GM23338 (cell line): ENCODE data around the gene RGS7. TPM values are rescaled to one million over a fixed set of nuclear protein-coding genes. Genes with fewer than 3 reads are reported as not detected.

Experiments
- ATAC-seq: fragments of 200-7000 bp; cut with Tn5 transposase; 3 replicates; pipeline ENCODE4 v1.9.1; 2020
- DNase-seq: peaks from one replicate; pipeline ENCODE4 v3.0.0-alpha.2; 2015; ENCODE audit warnings: low spot score
- H2AFZ ChIP-seq: fragments of 200-600 bp; sonication (generic); 2 replicates; pipeline ENCODE4 v1.8.0; 2016; ENCODE audit warnings: antibody characterized with exemption, mild to moderate bottlenecking, moderate library complexity
- H3F3A ChIP-seq: fragments of 200-600 bp; sonication (generic); replicated peaks from 2 replicates; pipeline ENCODE4 v1.8.0; 2017; ENCODE audit warnings: antibody characterized with exemption, mixed run types, low read depth
- H3K27ac ChIP-seq: fragments of 200-600 bp; sonication (generic); 2 replicates; pipeline ENCODE4 v1.6.1; 2016; ENCODE audit warnings: low read depth
- H3K27me3 ChIP-seq: fragments of 200-600 bp; sonication (generic); 2 replicates; pipeline ENCODE4 v1.8.0; 2016; ENCODE audit warnings: mild to moderate bottlenecking, mixed run types, moderate library complexity; ENCODE audit not compliant: insufficient read depth
- H3K36me3 ChIP-seq: fragments of 200-600 bp; sonication (generic); 2 replicates; pipeline ENCODE4 v1.8.0; 2016; ENCODE audit warnings: mild to moderate bottlenecking; ENCODE audit not compliant: insufficient read depth
- H3K4me1 ChIP-seq: fragments of 200-600 bp; sonication (generic); 2 replicates; pipeline ENCODE4 v1.8.0; 2016; ENCODE audit warnings: mild to moderate bottlenecking, moderate library complexity; ENCODE audit not compliant: insufficient read depth
- H3K4me2 ChIP-seq: fragments of 200-600 bp; sonication (generic); 2 replicates; pipeline ENCODE4 v1.7.1; 2017; ENCODE audit warnings: mixed run types
- H3K4me3 ChIP-seq: fragments of 200-600 bp; sonication (generic); 2 replicates; pipeline ENCODE4 v1.6.1; 2016; ENCODE audit warnings: mixed run types
- H3K79me2 ChIP-seq: fragments of 200-600 bp; sonication (generic); replicated peaks from 2 replicates; pipeline ENCODE4 v1.8.0; 2017; ENCODE audit warnings: mild to moderate bottlenecking; ENCODE audit not compliant: insufficient read depth
- H3K9me2 ChIP-seq: fragments of 200-600 bp; sonication (generic); 2 replicates; pipeline ENCODE4 v1.8.0; 2017; ENCODE audit not compliant: insufficient read depth
- H4K20me1 ChIP-seq: fragments of 200-600 bp; sonication (generic); replicated peaks from 2 replicates; pipeline ENCODE4 v1.8.0; 2017; ENCODE audit warnings: mild to moderate bottlenecking; ENCODE audit not compliant: insufficient read depth
- H3K27ac Mint-ChIP-seq: 2 replicates; pipeline ENCODE4 v1.8.0; 2020; ENCODE audit warnings: inconsistent platforms, mild to moderate bottlenecking, moderate library complexity, mixed read lengths
- H3K27me3 Mint-ChIP-seq: 3 replicates; pipeline ENCODE4 v1.8.0; 2022; ENCODE audit warnings: low read depth, mild to moderate bottlenecking, moderate library complexity, mixed read lengths, inconsistent platforms; ENCODE audit not compliant: insufficient read depth, poor library complexity
- H3K36me3 Mint-ChIP-seq: 3 replicates; pipeline ENCODE4 v1.8.0; 2021; ENCODE audit warnings: low read depth, mild to moderate bottlenecking, inconsistent platforms, moderate library complexity, mixed read lengths
- H3K4me1 Mint-ChIP-seq: 3 replicates; pipeline ENCODE4 v1.8.0; 2020; ENCODE audit warnings: mild to moderate bottlenecking, inconsistent platforms, mixed read lengths
- H3K4me3 Mint-ChIP-seq: 3 replicates; pipeline ENCODE4 v1.8.0; 2021; ENCODE audit warnings: moderate library complexity, mild to moderate bottlenecking, inconsistent platforms, mixed read lengths
- H3K9me3 Mint-ChIP-seq: 3 replicates; pipeline ENCODE4 v1.8.0; 2020; ENCODE audit warnings: moderate library complexity, mild to moderate bottlenecking, inconsistent platforms, mixed read lengths
- CREB1 ChIP-seq: fragments of 250-450 bp; sonication (Bioruptor Pico); IDR thresholded peaks from 2 replicates; pipeline ENCODE4 v1.5.0; 2020; ENCODE audit warnings: low read depth, mild to moderate bottlenecking, moderate library complexity
- ETS1 ChIP-seq: IDR thresholded peaks from 2 replicates; pipeline ENCODE4 v1.6.1; 2016; ENCODE audit warnings: antibody characterized with exemption
- EZH2 ChIP-seq: fragments of 200-600 bp; sonication (generic); IDR thresholded peaks from one replicate; pipeline ENCODE4 v1.8.0; 2017; ENCODE audit warnings: antibody characterized with exemption, mild to moderate bottlenecking, low read depth; ENCODE audit not compliant: unreplicated experiment
- EZH2phosphoT487 ChIP-seq: fragments of 200-600 bp; sonication (generic); IDR thresholded peaks from one replicate; pipeline ENCODE4 v1.8.1; 2018; ENCODE audit warnings: antibody characterized with exemption; ENCODE audit not compliant: unreplicated experiment
- JUNB ChIP-seq: IDR thresholded peaks from one replicate; pipeline ENCODE4 v1.6.1; 2016; ENCODE audit warnings: antibody characterized with exemption; ENCODE audit not compliant: unreplicated experiment
- NANOG ChIP-seq: IDR thresholded peaks from 2 replicates; pipeline ENCODE4 v1.6.1; 2016; ENCODE audit warnings: antibody characterized with exemption, borderline replicate concordance
- POLR2AphosphoS5 ChIP-seq: IDR thresholded peaks from 2 replicates; pipeline ENCODE4 v1.6.1; 2016; ENCODE audit warnings: antibody characterized with exemption, low read depth
- REST ChIP-seq: IDR thresholded peaks from one replicate; pipeline ENCODE4 v1.6.1; 2018; ENCODE audit warnings: antibody characterized with exemption; ENCODE audit not compliant: unreplicated experiment
- STAT1 ChIP-seq: IDR thresholded peaks from one replicate; pipeline ENCODE4 v1.6.1; 2016; ENCODE audit warnings: antibody characterized with exemption; ENCODE audit not compliant: unreplicated experiment
- ZNF114 ChIP-seq: fragments of 250-450 bp; sonication (Bioruptor Pico); IDR thresholded peaks from 2 replicates; pipeline ENCODE4 v1.5.0; 2020; ENCODE audit warnings: mild to moderate bottlenecking, moderate library complexity
- ZNF331 ChIP-seq: fragments of 250-450 bp; sonication (Bioruptor Pico); IDR thresholded peaks from 2 replicates; pipeline ENCODE4 v1.5.0; 2020; ENCODE audit warnings: low read depth, mild to moderate bottlenecking, moderate library complexity
- ZNF462 ChIP-seq: fragments of 250-450 bp; sonication (Bioruptor Pico); IDR thresholded peaks from 2 replicates; pipeline ENCODE4 v1.5.0; 2020; ENCODE audit warnings: mild to moderate bottlenecking, moderate library complexity
- polyA plus RNA-seq: library from polyadenylated mRNA; unstranded; fragments of >200 nt; fragmentation: Nextera tagmentation; extraction: Ambion mirVana; gene quantifications from 2 replicates; pipeline ENCODE4 v1.2.1, GENCODE V29; 2016
- total RNA-seq: library from RNA; depleted of rRNA; stranded (reverse); fragments of >200 nt; shearing (Covaris generic); gene quantifications from 2 replicates; pipeline ENCODE4 v1.2.3, GENCODE V29; 2014

RGS7 gene
- total and polyA plus RNA-seq, 2 experiments from 2014 or later = 2.0 to 2.2 TPM

GRCh38 chr1:241172486-241172885, 184.5 kb downstream of the RGS7 start:
- no peak overlapping the region for H3K27ac ChIP-seq
- H3K9me2 ChIP-seq = 0 out of 2 replicates have a peak, but pooled peaks cover 4% of the 10 kb centered on the region
- no peak overlapping the region for H3K4me3 ChIP-seq
- DNase-seq (no peak), ATAC-seq (no peak)
- no peaks in the 10 kb centered on the region for H3K4me1 ChIP-seq
- H3K4me2 ChIP-seq = no peak overlapping the region
- H3F3A ChIP-seq = no peaks in the 10 kb centered on the region
- no peaks in the 10 kb centered on the region for H3K27me3 Mint-ChIP-seq
- H4K20me1 ChIP-seq = no peaks in the 10 kb centered on the region
- H2AFZ ChIP-seq = no peak overlapping the region
- peaks cover 4% of the 10 kb centered on the region; the same call in 1 of the 3 replicates for H3K4me1 Mint-ChIP-seq
- H3K36me3 ChIP-seq = no peaks in the 10 kb centered on the region
- H3K79me2 ChIP-seq = no peaks in the 10 kb centered on the region
- no peaks in the 10 kb centered on the region for H3K27me3 ChIP-seq
- H3K4me3 Mint-ChIP-seq = no peak overlapping the region
- TF ChIP-seq CREB1 (CRISPR knock-in tag) = no peak
- TF ChIP-seq EZH2 = no peak
- TF ChIP-seq JUNB = no peak
- H3K36me3 Mint-ChIP-seq = no peaks in the 10 kb centered on the region
- no peaks in the 10 kb centered on the region for H3K9me3 Mint-ChIP-seq
- H3K27ac Mint-ChIP-seq = no peak overlapping the region

- Histone ChIP-seq H3K4me2 (no peak overlapping the region), H3K4me3 (no peak overlapping the region), H3K36me3 (no peaks in the 10 kb centered on the region), H3F3A (no peaks in the 10 kb centered on the region), H3K4me1 (no peaks in the 10 kb centered on the region), H3K9me2 (0 out of 2 replicates have a peak, but pooled peaks cover 4% of the 10 kb centered on the region), H3K79me2 (no peaks in the 10 kb centered on the region), H3K27ac (no peak overlapping the region), H2AFZ (no peak overlapping the region), H3K27me3 (no peaks in the 10 kb centered on the region), H4K20me1 (no peaks in the 10 kb centered on the region)
- no peak for ATAC-seq
- Mint-ChIP-seq H3K27ac (no peak overlapping the region), H3K4me3 (no peak overlapping the region), H3K9me3 (no peaks in the 10 kb centered on the region), H3K4me1 (peaks cover 4% of the 10 kb centered on the region; the same call in 1 of the 3 replicates), H3K36me3 (no peaks in the 10 kb centered on the region), H3K27me3 (no peaks in the 10 kb centered on the region)
- TF ChIP-seq REST (no peak), JUNB (no peak), ETS1 (no peak), CREB1 (CRISPR knock-in tag) (no peak), STAT1 (no peak), ZNF462 (no peak), POLR2AphosphoS5 (no peak), EZH2phosphoT487 (no peak), NANOG (no peak), ZNF114 (CRISPR knock-in tag) (no peak), EZH2 (no peak), ZNF331 (CRISPR knock-in tag) (no peak)
- DNase-seq = no peak
These were observed 185.0 kb downstream of the RGS7 start for GRCh38 chr1:241171991-241172390.
